ENCODE data around the gene ZMYM5.
"Not testable (repeated sequence)": the region's sequence is repeated elsewhere in the genome, so short reads cannot be mapped to it uniquely, and the experiment has no call there.

The ZMYM5 gene

GRCh38 chr13:19863323-19864023 is at the start of gene ZMYM5:
TSS of gene ZMYM5 (minus strand) at chr13:19863649. CDS start at chr13:19852180, 11,469 bp downstream.
- peak; percentile 91 for DNase-seq

DNA sequence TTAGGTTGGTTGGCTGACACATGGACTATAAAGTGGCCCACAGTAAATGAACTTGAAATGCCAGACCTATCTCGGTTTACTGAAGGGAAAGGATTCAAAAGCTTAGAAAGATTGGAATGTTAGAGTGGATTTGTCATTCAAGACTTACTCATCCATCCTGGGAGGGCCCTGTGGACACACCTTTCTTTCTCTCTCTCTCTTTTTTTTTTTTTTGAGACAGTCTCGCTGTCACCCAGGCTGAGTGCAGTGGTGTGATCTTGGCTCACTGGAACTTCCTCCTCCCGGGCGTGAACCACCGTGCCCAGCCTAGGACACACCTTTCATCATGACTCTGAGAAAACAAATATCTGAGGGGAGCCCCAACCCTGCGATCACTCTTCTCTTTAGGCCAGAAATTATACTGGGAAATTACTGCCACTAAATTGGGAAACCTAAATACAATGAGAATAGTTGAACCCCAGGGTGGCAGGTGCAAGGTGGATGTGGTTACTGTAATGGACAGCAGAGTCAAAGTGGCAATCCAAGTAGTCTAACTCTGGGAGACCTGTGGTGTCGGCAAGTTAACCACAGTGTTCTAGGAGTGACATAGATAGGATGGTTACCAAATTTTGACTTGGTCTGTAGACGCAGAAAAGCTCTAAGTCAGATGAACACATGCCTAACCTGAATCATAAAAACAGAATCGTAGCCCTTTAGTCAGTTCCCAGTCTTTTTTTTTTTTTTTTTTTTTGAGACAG is 47.1 kb upstream of the ZMYM5 start:
- DNase-seq: no peak

DNA sequence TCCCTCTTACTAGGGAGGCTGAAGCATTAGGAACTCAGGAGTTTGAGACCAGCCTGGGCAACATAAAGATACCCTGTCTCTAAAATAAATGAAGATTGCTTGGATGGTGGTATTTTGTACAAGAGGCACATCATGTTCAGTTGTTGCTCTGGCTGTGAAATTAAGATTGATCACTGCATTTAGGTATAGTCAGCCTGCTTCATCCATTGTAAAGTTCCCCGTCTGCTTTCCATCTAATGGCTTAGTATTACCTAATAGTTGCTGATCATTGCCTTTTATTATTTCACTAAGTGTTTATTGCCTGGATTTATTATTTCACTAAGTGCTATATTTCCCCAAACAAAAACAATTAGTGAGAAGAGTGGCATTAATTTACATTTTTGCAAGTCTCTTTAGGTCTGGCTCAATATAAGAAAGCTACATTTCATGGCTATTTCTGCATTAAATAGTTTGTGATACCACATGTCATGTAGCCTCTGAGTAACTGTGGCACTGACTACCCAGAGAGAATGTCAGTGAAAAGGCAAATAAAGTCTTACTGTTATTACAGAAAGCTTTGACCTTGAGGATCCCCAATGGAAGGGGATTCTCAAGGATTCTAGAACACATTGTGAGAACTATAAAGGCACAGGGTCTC is 45.0 kb upstream of the ZMYM5 start:
- no peak for DNase-seq

DNA sequence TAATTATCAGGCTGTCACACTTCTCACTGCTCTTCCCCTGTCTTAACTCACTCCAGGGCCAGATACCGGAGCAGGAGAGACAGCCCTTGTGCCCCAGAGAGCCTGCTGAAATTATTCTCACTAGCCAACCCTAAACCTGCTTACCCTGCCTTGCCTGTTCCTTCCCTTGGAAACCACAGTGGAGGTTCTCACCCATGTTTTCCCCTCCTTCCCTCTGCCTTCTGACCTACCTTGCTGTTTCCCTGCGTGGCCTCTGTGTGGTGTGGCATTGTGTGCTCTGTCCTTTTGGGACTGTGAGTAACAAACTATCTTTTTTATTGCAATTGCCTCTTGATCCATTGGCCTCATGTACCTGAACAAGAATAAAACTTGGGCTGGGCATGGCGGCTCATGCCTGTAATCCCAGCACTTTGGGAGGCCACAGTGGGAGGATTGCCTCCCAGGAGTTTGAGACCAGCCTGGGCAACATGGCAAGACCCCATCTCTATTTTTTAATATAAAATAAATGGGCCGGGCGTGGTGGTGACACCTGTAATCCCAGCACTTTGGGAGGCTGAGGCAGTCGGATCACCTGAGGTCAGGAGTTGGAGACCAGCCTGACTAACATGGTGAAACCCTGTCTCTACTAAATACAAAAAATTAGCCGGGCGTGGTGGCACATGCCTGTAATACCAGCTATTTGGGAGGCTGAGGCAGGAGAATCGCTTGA is 42.2 kb upstream of the ZMYM5 start:
- not testable (repeated sequence) for DNase-seq

GRCh38 chr13:19890030-19890429 is 26.6 kb upstream of the ZMYM5 start:
- DNase-seq: no peak

DNA sequence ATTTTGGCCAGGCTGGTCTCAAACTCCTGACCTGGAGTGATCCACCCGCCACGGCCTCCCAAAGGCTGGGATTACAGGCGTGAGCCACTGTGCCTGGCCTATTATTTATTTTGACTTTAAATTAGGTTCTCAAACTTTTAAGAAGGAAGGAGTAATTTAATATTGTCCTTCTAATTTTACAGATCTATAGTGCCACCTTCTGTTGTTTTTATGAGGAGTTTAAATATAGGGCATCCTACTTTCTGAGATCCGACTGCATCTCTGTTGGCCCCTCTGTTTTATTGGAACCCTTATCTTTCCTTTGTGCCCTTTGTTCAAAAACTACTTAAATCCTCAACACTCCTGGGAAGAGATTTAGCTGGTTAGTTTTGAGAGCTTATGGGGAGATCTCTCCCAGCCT is 25.4 kb upstream of the ZMYM5 start:
- no peak for DNase-seq

DNA sequence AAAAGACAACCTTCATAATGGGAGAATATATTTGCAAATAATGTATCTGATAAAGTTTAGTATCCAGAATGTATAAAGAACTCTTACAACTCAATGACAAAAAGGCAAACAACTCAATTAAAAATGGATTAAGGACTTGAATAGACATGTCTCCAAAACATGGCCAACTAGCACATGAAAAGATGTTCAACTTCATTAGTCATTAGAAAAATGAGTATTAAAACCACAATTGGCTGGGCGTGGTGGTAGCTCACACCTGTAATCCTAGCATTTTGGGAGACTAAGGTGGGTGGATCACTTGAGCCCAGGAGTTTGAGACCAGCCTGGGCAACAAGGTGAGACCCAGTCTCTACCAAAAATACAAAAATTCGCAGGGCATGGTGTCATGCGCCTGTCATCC is 18.8 kb upstream of the ZMYM5 start:
- no peak for DNase-seq

- no peak for DNase-seq
These were observed 18.2 kb upstream of the ZMYM5 start for GRCh38 chr13:19881641-19882040.

DNA sequence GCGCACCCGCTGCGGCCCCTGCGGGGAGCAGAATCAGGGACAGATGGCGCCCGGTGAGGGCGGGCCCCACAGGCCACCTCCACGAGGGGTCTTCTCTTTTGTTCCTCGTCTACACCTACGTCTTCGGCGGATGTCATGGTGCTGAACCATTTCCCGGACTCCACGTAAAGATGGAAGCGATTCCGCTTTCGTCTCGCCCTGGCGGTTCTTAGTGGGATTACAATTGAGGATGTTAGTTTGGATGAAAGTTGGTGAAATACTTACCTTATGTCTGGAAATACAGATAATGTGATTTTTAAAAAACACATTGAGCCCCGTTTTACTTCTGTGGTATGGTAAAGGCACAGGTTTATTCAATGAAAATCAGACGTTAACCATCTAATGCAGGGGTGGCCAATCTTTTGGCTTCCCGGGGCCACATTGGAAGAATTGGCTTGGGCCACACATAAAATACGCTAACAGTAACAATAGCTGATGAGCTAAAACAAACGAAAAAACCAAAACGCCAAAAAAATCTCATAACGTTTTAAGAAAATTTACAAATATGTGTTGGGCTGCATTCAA is 1.4 kb upstream of the ZMYM5 start:
- peak; percentile 43 for DNase-seq

DNA sequence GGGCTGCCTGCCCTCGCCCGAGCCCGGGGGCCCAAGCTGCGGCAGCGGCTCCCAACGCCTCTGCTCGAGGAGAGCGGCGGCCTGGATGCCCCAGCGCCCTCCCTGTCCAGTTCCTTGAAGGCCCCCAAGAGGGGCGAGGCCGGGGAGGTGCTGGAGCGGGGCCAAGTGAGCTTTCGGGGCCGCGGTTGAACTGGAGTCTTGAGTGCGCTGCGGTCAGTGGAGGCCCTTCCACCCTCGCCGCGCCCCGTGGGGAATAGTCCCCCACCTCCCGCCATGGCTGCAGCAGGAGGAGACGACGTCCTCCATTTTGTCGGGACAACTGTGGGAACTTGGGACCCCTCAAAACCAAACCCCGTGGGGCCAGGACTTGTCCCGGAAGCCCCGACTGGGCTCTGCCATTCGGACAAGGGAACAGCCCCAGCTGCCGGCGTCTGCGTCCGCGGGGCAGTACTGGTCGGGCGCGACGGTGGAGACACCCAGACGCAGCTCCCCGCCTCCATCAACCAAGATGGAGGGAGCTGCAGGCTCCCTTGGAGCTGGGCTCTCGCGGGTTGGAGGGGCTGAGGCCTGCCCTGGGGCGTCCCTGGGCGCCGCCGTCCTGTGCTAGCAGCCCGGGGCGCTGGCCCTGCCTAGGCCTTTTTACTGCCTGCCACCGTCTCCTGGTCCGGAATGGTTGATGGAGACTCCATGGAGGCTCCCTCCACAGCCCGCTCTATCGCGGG is 736 bp upstream of the ZMYM5 start:
- DNase-seq: peak; percentile 24

DNA sequence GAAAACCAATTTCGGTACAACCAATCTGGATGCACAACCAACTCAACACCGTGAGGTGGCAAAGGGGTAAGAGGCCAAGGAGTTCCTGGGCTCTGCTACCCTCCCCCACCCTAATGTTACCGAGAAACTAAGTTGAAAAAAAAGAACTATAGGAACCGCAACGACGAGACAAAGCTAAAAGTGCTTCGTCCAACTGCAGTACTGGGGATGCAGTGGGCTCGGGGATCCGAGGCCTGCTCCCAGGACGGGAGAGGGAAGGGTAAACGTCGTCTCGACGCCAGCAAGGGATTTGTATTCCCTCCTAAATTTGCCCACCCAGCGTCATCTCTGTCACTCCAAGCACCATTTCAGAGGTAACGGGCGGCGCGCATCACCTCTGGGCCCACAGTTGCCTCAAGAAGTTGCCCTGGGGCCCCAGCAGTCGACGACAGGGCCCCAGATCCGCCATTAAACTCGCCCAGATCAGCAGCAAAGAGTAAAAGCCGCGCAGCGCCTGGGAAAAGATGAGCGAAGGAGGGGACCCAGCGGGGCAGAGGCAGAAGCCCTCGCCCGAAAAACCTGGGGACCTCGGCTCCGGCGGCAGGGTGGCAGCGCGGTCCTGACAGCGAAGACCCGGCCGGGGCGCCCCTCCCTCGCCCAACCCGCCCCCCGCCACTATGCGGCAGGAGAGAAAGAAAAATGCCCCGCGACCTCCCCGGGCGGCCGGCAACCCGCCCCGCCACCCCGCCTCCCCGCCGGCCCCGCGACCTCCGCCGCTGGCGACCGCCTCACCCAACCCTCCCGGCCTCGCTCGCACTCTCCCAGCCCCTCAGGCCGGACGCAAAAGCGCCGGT is 752 bp downstream of the ZMYM5 start:
- DNase-seq: peak; percentile 7

DNA sequence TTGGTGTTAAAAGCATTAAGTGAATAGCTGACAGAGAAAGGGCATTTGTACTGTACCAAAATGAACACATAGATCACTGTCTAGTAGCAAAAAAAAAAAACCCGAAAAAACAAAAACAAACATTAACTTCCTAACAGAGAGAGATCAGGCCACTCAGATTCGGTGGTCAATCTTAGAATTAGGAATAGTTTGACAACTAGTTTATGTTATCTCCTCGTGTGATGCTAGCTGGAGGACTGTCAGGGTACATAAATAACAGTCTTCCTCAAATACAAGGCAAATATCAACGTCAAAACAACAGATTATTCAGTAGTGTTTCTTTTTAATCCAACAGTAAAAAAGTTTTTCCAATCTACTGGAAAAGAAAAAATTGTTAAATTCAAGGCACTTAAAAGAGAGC is 1.7 kb downstream of the ZMYM5 start:
- no peak for DNase-seq

- DNase-seq: no peak
These were observed 2.4 kb downstream of the ZMYM5 start for GRCh38 chr13:19860884-19861655.

DNA sequence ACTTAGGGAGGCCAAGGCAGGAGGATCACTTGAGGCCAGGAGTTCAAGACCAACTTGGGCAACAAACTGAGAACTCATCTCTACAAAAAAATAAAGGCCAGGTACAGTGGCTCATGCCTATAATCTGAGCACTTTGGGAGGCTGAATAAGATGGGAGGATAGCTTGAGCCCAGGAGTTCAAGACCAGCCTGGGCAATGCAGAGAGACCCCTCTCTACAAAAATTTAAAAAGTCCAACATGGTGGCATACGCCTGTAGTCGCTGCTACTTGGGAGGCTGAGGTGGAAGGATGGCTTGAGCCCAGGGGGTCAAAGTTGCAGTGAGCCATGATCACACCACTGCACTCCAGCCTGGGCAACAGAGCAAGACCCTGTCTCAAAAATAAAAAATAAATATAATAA is 5.8 kb downstream of the ZMYM5 start:
- DNase-seq: not testable (repeated sequence)

- no peak for DNase-seq
These were observed 10.7 kb downstream of the ZMYM5 start for GRCh38 chr13:19852766-19853165.

DNA sequence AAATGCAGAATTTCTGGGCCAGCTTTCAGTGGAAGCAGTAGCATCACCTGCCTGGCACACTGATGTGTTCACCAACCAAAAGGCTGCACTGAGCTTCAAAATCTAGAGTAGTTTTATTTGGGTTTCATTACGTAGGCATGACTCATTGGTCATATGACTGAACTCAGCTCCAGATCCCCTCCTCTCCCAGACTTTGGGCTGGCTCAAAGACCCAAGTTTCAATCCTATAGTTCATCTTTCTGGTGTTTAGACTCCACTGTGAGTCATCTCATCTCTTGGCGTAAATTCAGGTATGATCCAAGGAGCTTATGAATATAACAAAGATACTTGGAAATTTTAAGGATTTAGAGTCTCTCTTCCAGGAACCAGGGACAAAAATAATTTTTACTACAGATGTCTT is 17.7 kb downstream of the ZMYM5 start:
- DNase-seq: no peak

DNA sequence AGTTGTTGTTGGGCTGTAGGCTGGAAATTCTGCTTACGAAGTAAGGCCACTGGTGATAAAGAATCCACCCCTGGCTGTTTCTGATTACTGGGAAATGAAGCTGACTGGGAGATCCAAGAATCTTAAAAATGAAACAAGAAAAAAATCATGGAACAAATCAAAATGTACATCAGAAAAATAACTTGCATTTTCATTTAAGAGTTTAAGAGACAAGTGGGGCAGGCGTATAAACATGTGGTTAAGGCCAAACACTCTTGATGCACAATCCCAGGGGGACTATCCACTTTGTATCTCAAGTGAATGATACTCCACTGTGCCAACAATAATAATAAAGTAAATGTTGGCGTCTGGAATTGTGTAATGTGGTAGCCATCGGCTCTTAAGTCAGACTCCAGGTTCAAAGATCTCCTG is 24.6 kb downstream of the ZMYM5 start:
- peak; percentile 61 for DNase-seq

DNA sequence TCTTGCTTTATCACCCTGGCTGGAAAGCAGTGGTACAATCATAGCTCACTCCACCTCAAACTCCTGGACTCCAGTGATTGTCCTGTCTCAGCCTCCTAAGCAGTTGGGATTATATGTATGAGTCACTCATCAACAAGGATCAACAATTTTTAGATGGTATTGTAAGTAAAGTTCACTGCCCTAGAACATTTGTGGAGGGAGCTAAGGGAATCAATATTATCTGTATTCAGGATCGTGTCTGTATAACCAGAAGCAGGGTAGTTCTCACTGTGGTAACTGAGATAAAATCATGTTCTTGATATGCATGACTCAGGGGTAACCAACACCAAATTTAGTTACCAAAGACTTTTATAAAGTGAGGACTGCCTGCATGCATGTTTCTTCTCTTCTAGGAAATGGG is 27.0 kb downstream of the ZMYM5 start:
- DNase-seq: no peak

- DNase-seq: no peak
These were observed 28.7 kb downstream of the ZMYM5 start for GRCh38 chr13:19834704-19835103.

DNA sequence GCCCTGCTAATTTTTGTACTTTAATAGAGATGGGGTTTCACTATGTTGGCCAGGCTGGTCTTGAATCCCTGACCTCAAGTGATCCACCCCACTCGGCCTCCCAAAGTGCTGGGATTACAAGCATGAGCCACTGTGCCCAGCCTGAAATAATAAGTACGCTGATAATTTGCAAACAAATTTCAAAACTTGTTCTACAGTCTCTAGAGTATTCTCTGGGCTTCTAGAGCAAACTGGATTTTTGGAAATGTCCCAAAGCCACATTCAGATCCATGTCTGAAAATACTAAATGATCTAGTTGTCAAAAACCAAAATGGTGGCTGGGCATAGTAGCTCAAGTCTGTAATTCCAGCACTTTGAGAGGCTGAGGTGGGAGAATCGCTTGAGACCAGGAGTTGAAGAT is 40.8 kb downstream of the ZMYM5 start:
- no peak for DNase-seq

All from DMS79 treated with DMSO at 0.1 percent for 48 hours (cell line).